GM19467 (cell line): ENCODE measurements around the gene MTHFD2L.
"Not testable (repeated sequence)": the region's sequence is repeated elsewhere in the genome, so short reads cannot be mapped to it uniquely, and the experiment has no call there.

Experiments
- ATAC-seq: cut with Tn5 transposase; IDR thresholded peaks from one replicate; pipeline ENCODE4 v1.9.1; 2021; ENCODE audit warnings: mild to moderate bottlenecking, moderate library complexity; ENCODE audit not compliant: unreplicated experiment

The MTHFD2L gene

GRCh38 chr4:74181219-74181618 lies 23.3 kb downstream of the MTHFD2L start:
- ATAC-seq = no peak

GRCh38 chr4:74188912-74189311 lies 31.0 kb downstream of the MTHFD2L start:
- ATAC-seq = no peak

GRCh38 chr4:74189331-74190043 lies 31.6 kb downstream of the MTHFD2L start:
- no peak for ATAC-seq

- ATAC-seq = no peak
These were observed 32.4 kb downstream of the MTHFD2L start for GRCh38 chr4:74190332-74190731.

- ATAC-seq = no peak
These were observed 33.0 kb downstream of the MTHFD2L start for GRCh38 chr4:74190919-74191397.

- peak; percentile 48 for ATAC-seq
These were observed 39.2 kb downstream of the MTHFD2L start for GRCh38 chr4:74197080-74197479.

GRCh38 chr4:74202062-74202586 lies 44.2 kb downstream of the MTHFD2L start:
- no peak for ATAC-seq

GRCh38 chr4:74203467-74203866 lies 45.5 kb downstream of the MTHFD2L start:
- ATAC-seq = no peak

GRCh38 chr4:74205046-74205445 lies 47.1 kb downstream of the MTHFD2L start:
- ATAC-seq = no peak

GRCh38 chr4:74205559-74205958 lies 47.6 kb downstream of the MTHFD2L start:
- no peak for ATAC-seq

- peak; percentile 82 for ATAC-seq
These were observed 48.3 kb downstream of the MTHFD2L start for GRCh38 chr4:74206088-74206825.

- ATAC-seq = not testable (repeated sequence)
These were observed 56.7 kb downstream of the MTHFD2L start for GRCh38 chr4:74214457-74215159.

GRCh38 chr4:74215236-74215635 lies 57.3 kb downstream of the MTHFD2L start:
- not testable (repeated sequence) for ATAC-seq

- ATAC-seq = no peak
These were observed 59.4 kb downstream of the MTHFD2L start for GRCh38 chr4:74217365-74217764.

GRCh38 chr4:74218201-74218600 lies 60.3 kb downstream of the MTHFD2L start:
- no peak for ATAC-seq

GRCh38 chr4:74219240-74219639 lies 61.3 kb downstream of the MTHFD2L start:
- ATAC-seq = no peak

- no peak for ATAC-seq
These were observed 65.2 kb downstream of the MTHFD2L start for GRCh38 chr4:74223098-74223497.

GRCh38 chr4:74223801-74224200 lies 65.9 kb downstream of the MTHFD2L start:
- no peak for ATAC-seq

- peak; percentile 95 for ATAC-seq
These were observed 71.0 kb downstream of the MTHFD2L start for GRCh38 chr4:74228691-74229640.

GRCh38 chr4:74230902-74231499 lies 73.1 kb downstream of the MTHFD2L start:
- no peak for ATAC-seq
